ENCODE results near the gene NEDD4L. TPM values are rescaled to one million over a fixed set of nuclear protein-coding genes. Genes with fewer than 3 reads are reported as not detected.
A peak's percentile ranks its signal among the peaks of the same experiment; 100 is the strongest.

NEDD4L gene
- total and polyA plus RNA-seq, 2 donors (not counting 1 experiment from before 2014, with no cell fraction given), result 10.3 to 25.7 TPM

- Histone ChIP-seq H4K20me1 (ENCODE audit: control insufficient read depth, insufficient read depth, low read length, poor library complexity, severe bottlenecking) (no peaks in the 10 kb centered on the region), H3K9ac (ENCODE audit: low read length) (peak overlapping the region; percentile 41), H3K4me3 (ENCODE audit: control extremely low read depth in 1 of 5, extremely low read depth in 1 of 5, insufficient read depth in 1 of 5, low read depth in 2 of 5, low read length in 4 of 5) (peak overlapping the region in 4 of 5 experiments; percentile 7 to 56 (median 36)), H3K36me3 (replicated peaks in 1 of 2; ENCODE audit: control extremely low read depth in 1 of 2, control insufficient read depth in 1 of 2, extremely low read depth in 1 of 2, insufficient read depth in 2 of 2, low read length in 1 of 2) (no peaks in the 10 kb centered on the region), H3K27ac (ENCODE audit: low read length in 2 of 2) (no peak overlapping the region), H3K4me1 (ENCODE audit: control insufficient read depth in 2 of 2, insufficient read depth in 2 of 2, low read length in 2 of 2) (peaks cover 11% of the 10 kb centered on the region in 2 donors), H3K27me3 (replicated peaks in 1 of 4; ENCODE audit: control extremely low read depth in 1 of 4, control insufficient read depth in 3 of 4, insufficient read depth in 4 of 4, low read length in 3 of 4) (no peaks in the 10 kb centered on the region), H3K4me2 (replicated peaks; ENCODE audit: low read depth, low read length, poor library complexity, severe bottlenecking) (peak overlapping the region; percentile 58), H3K9me3 (ENCODE audit: control extremely low read depth in 1 of 3, control insufficient read depth in 2 of 3, insufficient read depth in 1 of 3, low read length in 2 of 3) (no peaks in the 10 kb centered on the region), H2AFZ (ENCODE audit: insufficient read depth, low read depth, low read length, poor library complexity, severe bottlenecking) (peak overlapping the region; percentile 79), H3K79me2 (ENCODE audit: control insufficient read depth, insufficient read depth, low read length) (no peaks in the 10 kb centered on the region)
- DNase-seq (no peak), ATAC-seq (ENCODE audit: low read depth) (no peak)
- TF ChIP-seq EZH2 (IDR thresholded peaks at IDR 0.05; ENCODE audit: borderline replicate concordance, insufficient read depth, low read depth, low read length, poor library complexity, severe bottlenecking) (no peak), CTCF (IDR thresholded peaks at IDR 0.05) (no peak)
- Mint-ChIP-seq H3K27me3 (no peaks in the 10 kb centered on the region), H3K4me1 (peaks cover 16% of the 10 kb centered on the region), H3K4me3 (peak overlapping the region; percentile 79), H3K27ac (peak overlapping the region; percentile 2), H3K9me3 (ENCODE audit: insufficient read depth) (no peaks in the 10 kb centered on the region)
- 58% methylated on average over 5 of the region's 6 CpGs for WGBS (ENCODE audit: insufficient coverage)
- ChIA-PET POLR2A (no interaction called here), CTCF (interaction anchor here (0.8 to 1.3 kb wide), 2 partner anchors 56 to 326 kb away, joined by 3 read pairs; no protein-coding TSS in a partner anchor)
- intact Hi-C loops (cut with micrococcal nuclease), result no loop called here
Observed at GRCh38 chr18:58438161-58438957, 394.3 kb downstream of the NEDD4L start.

- Histone ChIP-seq H3K36me3 (replicated peaks in 1 of 2; ENCODE audit: control extremely low read depth in 1 of 2, control insufficient read depth in 1 of 2, extremely low read depth in 1 of 2, insufficient read depth in 2 of 2, low read length in 1 of 2) (no peaks in the 10 kb centered on the region), H3K9me3 (ENCODE audit: control extremely low read depth in 1 of 3, control insufficient read depth in 2 of 3, insufficient read depth in 1 of 3, low read length in 2 of 3) (no peaks in the 10 kb centered on the region), H3K4me3 (ENCODE audit: control extremely low read depth in 1 of 5, extremely low read depth in 1 of 5, insufficient read depth in 1 of 5, low read depth in 2 of 5, low read length in 4 of 5) (peak overlapping the region in 4 of 5 experiments; percentile 7 to 56 (median 36)), H3K79me2 (ENCODE audit: control insufficient read depth, insufficient read depth, low read length) (no peaks in the 10 kb centered on the region), H3K27me3 (replicated peaks in 1 of 4; ENCODE audit: control extremely low read depth in 1 of 4, control insufficient read depth in 3 of 4, insufficient read depth in 4 of 4, low read length in 3 of 4) (no peaks in the 10 kb centered on the region), H3K4me2 (replicated peaks; ENCODE audit: low read depth, low read length, poor library complexity, severe bottlenecking) (peak overlapping the region; percentile 58), H3K4me1 (ENCODE audit: control insufficient read depth in 2 of 2, insufficient read depth in 2 of 2, low read length in 2 of 2) (peaks cover 11% of the 10 kb centered on the region in 2 donors), H3K9ac (ENCODE audit: low read length) (peak overlapping the region; percentile 41), H2AFZ (ENCODE audit: insufficient read depth, low read depth, low read length, poor library complexity, severe bottlenecking) (peak overlapping the region; percentile 79), H4K20me1 (ENCODE audit: control insufficient read depth, insufficient read depth, low read length, poor library complexity, severe bottlenecking) (no peaks in the 10 kb centered on the region), H3K27ac (ENCODE audit: low read length in 2 of 2) (no peak overlapping the region)
- Mint-ChIP-seq H3K4me3 (peak overlapping the region; percentile 79), H3K27me3 (no peaks in the 10 kb centered on the region), H3K9me3 (ENCODE audit: insufficient read depth) (no peaks in the 10 kb centered on the region), H3K4me1 (peaks cover 16% of the 10 kb centered on the region), H3K27ac (peak overlapping the region; percentile 2)
- ChIA-PET CTCF (interaction anchor here (1.3 kb wide), 1 partner anchor 56 kb away, joined by 3 read pairs; no protein-coding TSS in a partner anchor), POLR2A (no interaction called here)
- DNase-seq, result peak; percentile 34
- no peak for ATAC-seq (ENCODE audit: low read depth)
- TF ChIP-seq EZH2 (IDR thresholded peaks at IDR 0.05; ENCODE audit: borderline replicate concordance, insufficient read depth, low read depth, low read length, poor library complexity, severe bottlenecking) (no peak), CTCF (IDR thresholded peaks at IDR 0.05) (no peak)
- 28% methylated on average over 2 of the region's 3 CpGs for WGBS (ENCODE audit: insufficient coverage)
- intact Hi-C loops (cut with micrococcal nuclease), result no loop called here
Observed at GRCh38 chr18:58438958-58439300, 394.9 kb downstream of the NEDD4L start.

Measured in B cell (primary cell).